Activated CD4-positive, alpha-beta T cell treated with anti-CD3 and anti-CD28 coated beads, Interleukin-2, amount 10 ng/mL, durations not matched to agents 7 days and 5 days (primary cell): ENCODE results near the gene ELF3. TPM values are rescaled to one million over a fixed set of nuclear protein-coding genes. Genes with fewer than 3 reads are reported as not detected.

Source experiments
- CTCF ChIA-PET: fragments of 350-600 bp; sonication (Branson Sonifier 250); formaldehyde crosslinking; loops from one replicate; lab custom pipeline; 2021; ENCODE audit warnings: antibody characterized with exemption; lab: Charles Lee
- POLR2A ChIA-PET: fragments of 350-600 bp; sonication (Branson Sonifier 250); formaldehyde crosslinking; loops from one replicate; lab custom pipeline; 2021; ENCODE audit warnings: antibody characterized with exemption; lab: Charles Lee
- DNase-seq: peaks from one replicate; pipeline ENCODE4 v3.0.0-alpha.2; 2020
- H3K27ac Mint-ChIP-seq: one replicate; pipeline ENCODE4 v1.8.0; 2021; ENCODE audit warnings: mild to moderate bottlenecking, moderate library complexity, mixed read lengths
- H3K27me3 Mint-ChIP-seq: one replicate; pipeline ENCODE4 v1.8.0; 2021; ENCODE audit warnings: mixed read lengths
- H3K36me3 Mint-ChIP-seq: one replicate; pipeline ENCODE4 v1.8.0; 2021; ENCODE audit warnings: low read depth, mixed read lengths
- H3K4me1 Mint-ChIP-seq: one replicate; pipeline ENCODE4 v1.8.0; 2021; ENCODE audit warnings: mixed read lengths
- H3K4me3 Mint-ChIP-seq: one replicate; pipeline ENCODE4 v1.8.0; 2021; ENCODE audit warnings: mild to moderate bottlenecking, moderate library complexity, mixed read lengths
- H3K9me3 Mint-ChIP-seq: one replicate; pipeline ENCODE4 v1.8.0; 2021; ENCODE audit warnings: mixed read lengths
- total RNA-seq, 2 experiments: library from RNA; stranded (reverse); gene quantifications; one replicate each; pipeline ENCODE4 v1.2.3, GENCODE V29; 2021

The ELF3 gene
- total RNA-seq, 2 experiments from 2014 or later = 0.22 to 0.56 TPM

DNA sequence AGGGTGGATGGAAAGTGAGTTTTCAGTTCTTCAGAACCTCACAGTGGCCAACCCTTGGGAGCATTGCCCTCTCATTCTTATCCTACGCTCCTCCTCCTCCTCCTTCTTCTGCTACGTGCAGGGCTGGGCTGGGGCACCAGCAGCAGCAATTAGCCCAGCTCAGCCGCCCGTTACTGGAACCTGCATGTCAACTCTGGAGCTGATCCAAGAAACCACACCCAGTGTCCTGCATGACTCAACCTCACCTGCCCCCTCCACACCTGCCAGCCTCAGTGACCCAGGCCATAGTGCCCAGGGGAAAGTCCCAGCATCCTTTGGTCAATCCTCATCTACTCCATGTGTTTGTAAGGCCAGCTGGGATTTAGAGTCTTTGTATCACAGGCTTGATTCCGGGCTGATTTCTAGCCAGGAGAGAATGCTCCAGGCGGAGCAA, 12.6 kb downstream of the ELF3 start:
- peaks cover 2% of the 10 kb centered on the region for H3K4me1 Mint-ChIP-seq
- CTCF ChIA-PET = interaction anchor here (0.6 to 0.7 kb wide), 3 partner anchors 43 to 732 kb away, joined by 3 to 5 read pairs (median 3); no protein-coding TSS in a partner anchor
- peaks cover 6% of the 10 kb centered on the region for H3K27me3 Mint-ChIP-seq
- no peak overlapping the region for H3K4me3 Mint-ChIP-seq
- no peak for DNase-seq
- no peak overlapping the region for H3K27ac Mint-ChIP-seq
- H3K9me3 Mint-ChIP-seq = no peaks in the 10 kb centered on the region
- POLR2A ChIA-PET = no interaction called here
- H3K36me3 Mint-ChIP-seq = no peaks in the 10 kb centered on the region

- no peaks in the 10 kb centered on the region for H3K36me3 Mint-ChIP-seq
- DNase-seq = no peak
- H3K4me1 Mint-ChIP-seq = no peaks in the 10 kb centered on the region
- POLR2A ChIA-PET = no interaction called here
- no peak overlapping the region for H3K4me3 Mint-ChIP-seq
- CTCF ChIA-PET = interaction anchor here (0.9 to 1.1 kb wide), 2 partner anchors 20 to 151 kb away, joined by 3 to 5 read pairs; no protein-coding TSS in a partner anchor
- no peak overlapping the region for H3K27ac Mint-ChIP-seq
- H3K9me3 Mint-ChIP-seq = no peaks in the 10 kb centered on the region
- H3K27me3 Mint-ChIP-seq = peaks cover 3% of the 10 kb centered on the region
These were observed 18.8 kb downstream of the ELF3 start for GRCh38 chr1:202029171-202029665.

DNA sequence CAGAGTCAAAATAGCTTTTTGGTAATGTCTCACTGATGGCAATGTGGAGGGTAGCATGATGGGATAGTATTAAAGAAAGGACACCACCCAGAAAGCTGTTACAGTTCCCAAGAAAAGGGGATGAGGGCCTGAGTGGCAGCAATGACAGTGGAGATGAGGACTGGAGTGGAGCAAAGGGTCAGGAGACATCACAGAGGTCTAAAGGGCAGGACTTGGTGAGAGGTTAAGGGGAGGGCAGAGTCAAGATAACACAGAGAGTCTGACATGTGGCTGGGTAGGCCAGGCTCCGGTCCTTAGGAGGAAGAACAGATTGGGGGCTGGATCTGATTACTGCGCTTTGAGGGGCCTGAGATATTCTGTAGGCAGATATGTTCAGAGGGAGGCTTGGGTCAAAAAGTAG, 19.3 kb downstream of the ELF3 start:
- ChIA-PET POLR2A (no interaction called here), CTCF (no interaction called here)
- no peak overlapping the region for H3K4me3 Mint-ChIP-seq
- no peaks in the 10 kb centered on the region for H3K9me3 Mint-ChIP-seq
- no peaks in the 10 kb centered on the region for H3K4me1 Mint-ChIP-seq
- H3K27ac Mint-ChIP-seq = no peak overlapping the region
- peaks cover 3% of the 10 kb centered on the region for H3K27me3 Mint-ChIP-seq
- H3K36me3 Mint-ChIP-seq = no peaks in the 10 kb centered on the region
- no peak for DNase-seq

- H3K27me3 Mint-ChIP-seq = peaks cover 3% of the 10 kb centered on the region
- CTCF ChIA-PET = no interaction called here
- no peaks in the 10 kb centered on the region for H3K4me1 Mint-ChIP-seq
- DNase-seq = no peak
- H3K36me3 Mint-ChIP-seq = no peaks in the 10 kb centered on the region
- no peak overlapping the region for H3K27ac Mint-ChIP-seq
- POLR2A ChIA-PET = no interaction called here
- no peak overlapping the region for H3K4me3 Mint-ChIP-seq
- H3K9me3 Mint-ChIP-seq = no peaks in the 10 kb centered on the region
These were observed 21.4 kb downstream of the ELF3 start for GRCh38 chr1:202031796-202032195.

GRCh38 chr1:202034149-202034682, 23.8 kb downstream of the ELF3 start:
- Mint-ChIP-seq H3K36me3 (no peaks in the 10 kb centered on the region), H3K4me1 (no peaks in the 10 kb centered on the region), H3K27ac (no peak overlapping the region), H3K9me3 (no peaks in the 10 kb centered on the region), H3K27me3 (peaks cover 5% of the 10 kb centered on the region), H3K4me3 (no peak overlapping the region)
- ChIA-PET POLR2A (no interaction called here), CTCF (no interaction called here)
- DNase-seq = no peak

GRCh38 chr1:202034683-202035462, 24.5 kb downstream of the ELF3 start:
- ChIA-PET CTCF (no interaction called here), POLR2A (no interaction called here)
- no peaks in the 10 kb centered on the region for H3K36me3 Mint-ChIP-seq
- DNase-seq = no peak
- H3K27me3 Mint-ChIP-seq = peaks cover 7% of the 10 kb centered on the region
- no peaks in the 10 kb centered on the region for H3K4me1 Mint-ChIP-seq
- H3K9me3 Mint-ChIP-seq = no peaks in the 10 kb centered on the region
- no peak overlapping the region for H3K27ac Mint-ChIP-seq
- H3K4me3 Mint-ChIP-seq = no peak overlapping the region

DNA sequence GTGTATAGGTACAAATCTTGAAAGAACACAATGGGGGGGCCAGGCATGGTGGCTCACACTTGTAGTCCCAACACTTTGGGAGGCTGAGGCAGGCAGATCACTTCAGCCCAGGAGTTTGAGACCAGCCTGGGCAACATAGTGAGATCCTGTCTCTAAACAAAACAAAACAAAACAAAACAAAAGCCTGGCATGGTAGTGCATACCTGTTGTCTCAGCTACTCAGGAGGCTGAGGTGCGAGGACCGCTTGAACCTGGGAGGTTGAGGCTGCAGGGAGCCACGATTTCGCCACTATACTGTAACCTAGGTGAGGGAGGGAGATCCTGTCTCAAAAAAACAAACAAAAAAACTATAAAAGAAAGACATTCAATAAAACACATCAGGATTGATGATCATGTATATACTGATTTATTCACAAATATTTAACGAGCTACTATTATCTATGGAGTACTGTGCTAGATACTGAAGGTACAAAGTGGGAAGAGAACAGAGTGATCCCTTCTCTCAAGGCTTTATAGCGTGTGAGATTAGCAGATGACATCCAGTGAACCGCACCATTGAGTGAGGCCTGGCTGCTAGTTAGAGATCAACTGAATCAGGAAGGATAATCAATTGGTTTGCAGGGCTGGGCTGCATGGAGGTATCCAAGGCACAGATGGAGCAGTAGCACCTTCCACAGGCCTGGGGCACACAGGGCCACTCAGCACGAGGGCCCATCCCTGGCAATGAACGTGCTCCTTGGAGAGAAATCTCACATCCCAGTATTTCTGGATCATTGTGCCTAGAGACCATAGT, 26.4 kb downstream of the ELF3 start:
- POLR2A ChIA-PET = no interaction called here
- no peak for DNase-seq
- Mint-ChIP-seq H3K4me1 (no peaks in the 10 kb centered on the region), H3K36me3 (no peaks in the 10 kb centered on the region), H3K9me3 (no peaks in the 10 kb centered on the region), H3K27me3 (peaks cover 4% of the 10 kb centered on the region), H3K4me3 (no peak overlapping the region), H3K27ac (no peak overlapping the region)
- CTCF ChIA-PET = no interaction called here

DNA sequence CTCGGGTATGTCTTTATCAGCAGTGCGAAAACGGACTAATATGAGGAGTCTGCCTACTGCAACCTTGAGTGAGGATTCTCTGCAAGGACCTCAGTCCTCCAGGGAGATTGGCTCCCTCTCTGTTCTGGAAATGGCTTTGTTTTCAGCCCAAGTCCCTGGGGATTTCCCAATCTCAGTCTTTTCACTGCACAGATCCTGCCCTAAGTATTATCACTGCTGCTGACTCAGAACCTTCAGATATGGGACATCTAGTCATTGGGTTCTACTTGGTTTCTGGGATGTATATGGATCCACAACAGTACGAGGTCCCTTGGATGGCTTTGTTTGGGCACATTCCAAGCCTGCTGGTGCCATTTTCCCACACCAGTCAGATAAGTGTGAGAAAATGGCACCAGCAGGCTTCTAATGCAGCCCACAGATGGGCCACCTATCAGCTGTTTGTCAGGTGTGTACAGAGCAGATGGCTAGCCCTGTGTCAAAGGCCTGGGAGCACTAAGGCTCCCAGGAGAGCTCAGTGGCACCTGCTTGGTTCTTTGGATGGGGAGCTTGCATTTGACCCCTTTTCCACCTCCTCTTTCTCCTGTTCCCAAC, 27.4 kb downstream of the ELF3 start:
- H3K36me3 Mint-ChIP-seq = no peaks in the 10 kb centered on the region
- no peaks in the 10 kb centered on the region for H3K9me3 Mint-ChIP-seq
- H3K27ac Mint-ChIP-seq = no peak overlapping the region
- no peak overlapping the region for H3K4me3 Mint-ChIP-seq
- no peaks in the 10 kb centered on the region for H3K4me1 Mint-ChIP-seq
- CTCF ChIA-PET = no interaction called here
- POLR2A ChIA-PET = no interaction called here
- no peak for DNase-seq
- H3K27me3 Mint-ChIP-seq = peaks cover 4% of the 10 kb centered on the region

GRCh38 chr1:202038688-202039346, 28.4 kb downstream of the ELF3 start:
- ChIA-PET CTCF (no interaction called here), POLR2A (no interaction called here)
- H3K9me3 Mint-ChIP-seq = no peaks in the 10 kb centered on the region
- H3K4me3 Mint-ChIP-seq = no peak overlapping the region
- no peak overlapping the region for H3K27ac Mint-ChIP-seq
- no peaks in the 10 kb centered on the region for H3K4me1 Mint-ChIP-seq
- H3K27me3 Mint-ChIP-seq = peaks cover 4% of the 10 kb centered on the region
- H3K36me3 Mint-ChIP-seq = no peaks in the 10 kb centered on the region
- DNase-seq = no peak

DNA sequence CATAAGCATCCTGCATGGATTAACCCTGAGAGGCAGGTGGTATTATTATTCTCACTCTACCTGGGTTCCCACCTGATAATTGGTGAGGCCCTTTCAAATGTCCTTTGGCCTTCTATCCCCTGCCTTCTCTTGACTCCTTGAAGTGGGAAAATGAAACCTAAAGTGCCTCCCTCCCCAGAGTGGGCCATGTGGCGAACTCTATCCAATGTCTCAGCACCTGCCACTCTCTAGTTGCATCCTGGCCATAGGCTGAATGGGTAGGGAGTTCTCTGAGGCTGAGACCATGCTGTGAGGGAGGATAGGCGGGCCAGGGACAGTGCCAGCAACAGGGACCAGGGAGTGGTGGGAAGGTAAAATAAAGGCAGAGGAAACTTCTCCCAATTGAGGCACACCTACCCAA, 35.3 kb downstream of the ELF3 start:
- peaks cover 2% of the 10 kb centered on the region for H3K27me3 Mint-ChIP-seq
- no peak for DNase-seq
- ChIA-PET POLR2A (no interaction called here), CTCF (no interaction called here)
- no peak overlapping the region for H3K27ac Mint-ChIP-seq
- H3K4me3 Mint-ChIP-seq = no peak overlapping the region
- no peaks in the 10 kb centered on the region for H3K36me3 Mint-ChIP-seq
- peaks cover 4% of the 10 kb centered on the region for H3K4me1 Mint-ChIP-seq
- H3K9me3 Mint-ChIP-seq = no peaks in the 10 kb centered on the region

- ChIA-PET POLR2A (no interaction called here), CTCF (no interaction called here)
- Mint-ChIP-seq H3K4me3 (no peak overlapping the region), H3K27me3 (peaks cover 2% of the 10 kb centered on the region), H3K4me1 (peaks cover 4% of the 10 kb centered on the region), H3K27ac (no peak overlapping the region), H3K9me3 (no peaks in the 10 kb centered on the region), H3K36me3 (no peaks in the 10 kb centered on the region)
- no peak for DNase-seq
These were observed 35.8 kb downstream of the ELF3 start for GRCh38 chr1:202046227-202046626.
